NB4 (cell line): ENCODE results near the gene RNU7-1.

Experiments
- MYC ChIP-seq: IDR thresholded peaks from 2 replicates; pipeline ENCODE4 v1.6.1; 2011; ENCODE audit warnings: low read depth, low read length
- POLR2A ChIP-seq: IDR thresholded peaks from 2 replicates; pipeline ENCODE4 v1.6.1; 2011; ENCODE audit warnings: mild to moderate bottlenecking; ENCODE audit not compliant: insufficient read length; ENCODE audit errors: extremely low read depth
- TF ChIP-seq, protein P1 (sequence below): IDR thresholded peaks from one replicate; pipeline ENCODE4 v1.5.1; 2012; ENCODE audit warnings: low read depth, low read length
- TF ChIP-seq, protein P2 (sequence below): IDR thresholded peaks from 2 replicates; pipeline ENCODE4 v1.6.1; 2011; ENCODE audit warnings: low read depth, low read length

- TF ChIP-seq, protein P1, sequence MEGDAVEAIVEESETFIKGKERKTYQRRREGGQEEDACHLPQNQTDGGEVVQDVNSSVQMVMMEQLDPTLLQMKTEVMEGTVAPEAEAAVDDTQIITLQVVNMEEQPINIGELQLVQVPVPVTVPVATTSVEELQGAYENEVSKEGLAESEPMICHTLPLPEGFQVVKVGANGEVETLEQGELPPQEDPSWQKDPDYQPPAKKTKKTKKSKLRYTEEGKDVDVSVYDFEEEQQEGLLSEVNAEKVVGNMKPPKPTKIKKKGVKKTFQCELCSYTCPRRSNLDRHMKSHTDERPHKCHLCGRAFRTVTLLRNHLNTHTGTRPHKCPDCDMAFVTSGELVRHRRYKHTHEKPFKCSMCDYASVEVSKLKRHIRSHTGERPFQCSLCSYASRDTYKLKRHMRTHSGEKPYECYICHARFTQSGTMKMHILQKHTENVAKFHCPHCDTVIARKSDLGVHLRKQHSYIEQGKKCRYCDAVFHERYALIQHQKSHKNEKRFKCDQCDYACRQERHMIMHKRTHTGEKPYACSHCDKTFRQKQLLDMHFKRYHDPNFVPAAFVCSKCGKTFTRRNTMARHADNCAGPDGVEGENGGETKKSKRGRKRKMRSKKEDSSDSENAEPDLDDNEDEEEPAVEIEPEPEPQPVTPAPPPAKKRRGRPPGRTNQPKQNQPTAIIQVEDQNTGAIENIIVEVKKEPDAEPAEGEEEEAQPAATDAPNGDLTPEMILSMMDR, result peak; percentile 80
- peak; percentile 98 for TF ChIP-seq MYC
- no peak for TF ChIP-seq POLR2A
- TF ChIP-seq, protein P2, sequence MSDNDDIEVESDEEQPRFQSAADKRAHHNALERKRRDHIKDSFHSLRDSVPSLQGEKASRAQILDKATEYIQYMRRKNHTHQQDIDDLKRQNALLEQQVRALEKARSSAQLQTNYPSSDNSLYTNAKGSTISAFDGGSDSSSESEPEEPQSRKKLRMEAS, result peak; percentile 98
Observed at GRCh38 chr12:6965026-6965661, 21.5 kb downstream of the RNU7-1 start.
